NB4 (cell line): ENCODE measurements around the gene AKNA.

Experiments used
- DNase-seq: peaks from one replicate; pipeline ENCODE4 v3.0.0; 2010; ENCODE audit warnings: low read depth
- H3K4me3 ChIP-seq: one replicate; pipeline ENCODE4 v1.5.1; 2011; ENCODE audit warnings: mild to moderate bottlenecking, low read depth, low read length, moderate library complexity
- CTCF ChIP-seq: IDR thresholded peaks from one replicate; pipeline ENCODE4 v1.5.1; 2012; ENCODE audit warnings: low read depth, low read length
- MAX ChIP-seq: IDR thresholded peaks from 2 replicates; pipeline ENCODE4 v1.6.1; 2011; ENCODE audit warnings: low read depth, low read length
- MYC ChIP-seq: IDR thresholded peaks from 2 replicates; pipeline ENCODE4 v1.6.1; 2011; ENCODE audit warnings: low read depth, low read length
- POLR2A ChIP-seq: IDR thresholded peaks from 2 replicates; pipeline ENCODE4 v1.6.1; 2011; ENCODE audit warnings: mild to moderate bottlenecking; ENCODE audit not compliant: insufficient read length; ENCODE audit errors: extremely low read depth

Gene AKNA

DNA sequence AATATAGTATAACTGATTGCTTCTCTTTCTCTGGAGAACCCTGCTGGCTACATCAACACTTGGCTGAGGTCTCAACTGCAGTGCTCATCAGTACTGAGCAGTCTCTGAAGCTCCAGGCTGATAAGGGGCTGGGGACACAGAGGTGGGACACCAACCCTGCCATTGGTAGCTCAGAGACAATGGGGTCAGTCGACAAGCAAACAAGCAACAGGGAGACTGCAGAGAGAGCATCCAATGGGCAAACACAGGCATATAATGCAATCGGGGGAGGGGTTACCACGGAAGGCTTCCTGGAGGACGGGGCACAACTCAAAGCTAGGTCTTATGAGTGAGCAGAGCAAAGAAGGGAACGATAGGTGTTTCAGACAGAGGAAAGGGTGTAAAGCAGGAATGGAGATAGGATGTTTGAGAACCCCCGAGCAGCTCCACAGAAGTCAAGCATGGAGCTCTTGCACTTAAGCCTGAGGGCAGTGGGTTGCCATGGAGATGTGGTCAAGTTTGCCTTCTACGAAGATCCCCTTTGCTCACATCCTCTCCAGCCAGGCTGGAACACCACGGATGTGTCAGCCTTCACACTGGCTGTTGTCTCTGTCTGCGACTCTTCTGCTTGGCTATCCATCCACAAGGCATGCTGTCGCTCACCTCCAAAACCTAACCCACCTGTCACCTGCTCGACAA, 21.5 kb upstream of the AKNA start:
- peak; percentile 72 for DNase-seq
- TF ChIP-seq MYC (no peak), POLR2A (no peak), MAX (no peak), CTCF (no peak)
- H3K4me3 ChIP-seq = no peak overlapping the region

GRCh38 chr9:114408645-114409044, 20.9 kb upstream of the AKNA start:
- H3K4me3 ChIP-seq = no peak overlapping the region
- no peak for TF ChIP-seq MYC
- no peak for TF ChIP-seq MAX
- TF ChIP-seq POLR2A = no peak
- TF ChIP-seq CTCF = no peak
- no peak for DNase-seq

GRCh38 chr9:114407889-114408288, 20.1 kb upstream of the AKNA start:
- DNase-seq = no peak
- no peak overlapping the region for H3K4me3 ChIP-seq
- TF ChIP-seq MAX (no peak), CTCF (no peak), MYC (no peak), POLR2A (no peak)

GRCh38 chr9:114406441-114406840, 18.7 kb upstream of the AKNA start:
- no peak for DNase-seq
- TF ChIP-seq POLR2A = no peak
- TF ChIP-seq CTCF = no peak
- TF ChIP-seq MAX = no peak
- TF ChIP-seq MYC = no peak
- no peak overlapping the region for H3K4me3 ChIP-seq

DNA sequence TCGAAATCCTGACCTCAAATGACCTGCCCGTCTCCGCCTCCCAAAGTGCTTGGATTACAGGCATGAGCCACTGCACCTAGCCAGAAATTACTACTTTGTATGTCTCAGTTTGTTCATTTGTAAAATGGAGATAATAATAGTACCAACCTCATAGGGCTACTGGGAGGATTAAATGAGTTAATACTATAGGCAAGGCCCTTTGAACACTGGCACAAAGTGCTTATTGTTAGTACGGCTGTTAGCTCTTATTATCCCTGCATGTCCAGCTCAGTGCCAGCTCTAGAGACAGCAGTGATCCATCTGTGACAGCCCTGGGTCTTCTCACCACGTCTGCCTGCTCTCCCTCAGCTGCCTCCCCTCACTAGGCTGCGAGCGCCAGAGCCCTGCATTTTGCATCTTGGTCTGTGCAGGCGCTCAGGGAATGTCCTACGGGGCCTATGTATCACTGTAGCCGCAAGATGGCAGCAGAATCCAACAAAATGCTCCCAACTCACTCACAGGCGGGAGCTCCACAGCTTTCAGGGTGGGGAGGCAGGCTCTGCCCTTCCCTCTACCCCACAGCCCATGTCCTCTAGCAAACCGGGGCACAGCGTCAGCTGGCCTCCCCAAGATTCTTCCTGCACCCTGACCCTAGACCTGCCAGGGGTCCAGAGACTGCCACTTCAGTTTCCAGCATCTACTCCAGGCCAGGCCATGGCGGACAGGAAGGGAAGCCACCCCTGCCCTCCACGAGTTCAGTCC, 17.7 kb upstream of the AKNA start:
- DNase-seq = peak; percentile 84
- no peak overlapping the region for H3K4me3 ChIP-seq

More for the DNA sequence above, 17.7 kb upstream of the AKNA start:
- TF ChIP-seq CTCF (peak; percentile 71), POLR2A (no peak), MAX (no peak), MYC (no peak)
